Endodermal cell (in vitro differentiated cells): ENCODE results near the gene PTX4. TPM values are rescaled to one million over a fixed set of nuclear protein-coding genes. Genes with fewer than 3 reads are reported as not detected.

Experiments
- DNase-seq: peaks from one replicate; pipeline ENCODE4 v3.0.0-alpha.2; 2017
- H3K27ac ChIP-seq: 2 replicates; pipeline ENCODE4 v1.5.1; 2013; ENCODE audit warnings: mild to moderate bottlenecking, low read depth, low read length, moderate library complexity
- H3K27me3 ChIP-seq: 2 replicates; pipeline ENCODE4 v1.6.1; 2013; ENCODE audit warnings: mild to moderate bottlenecking, low read length, moderate library complexity; ENCODE audit not compliant: insufficient read depth, control insufficient read depth, poor library complexity, severe bottlenecking
- H3K36me3 ChIP-seq: 2 replicates; pipeline ENCODE4 v1.7.0; 2013; ENCODE audit warnings: mild to moderate bottlenecking, low read length, moderate library complexity; ENCODE audit not compliant: control insufficient read depth, insufficient read depth
- H3K4me1 ChIP-seq: one replicate; pipeline ENCODE4 v1.7.0; 2013; ENCODE audit warnings: low read length; ENCODE audit not compliant: control insufficient read depth, insufficient read depth
- H3K4me3 ChIP-seq: 2 replicates; pipeline ENCODE4 v1.5.1; 2013; ENCODE audit warnings: mild to moderate bottlenecking, low read length, moderate library complexity
- H3K9ac ChIP-seq: 2 replicates; pipeline ENCODE4 v1.6.1; 2013; ENCODE audit warnings: mild to moderate bottlenecking, low read length, moderate library complexity; ENCODE audit not compliant: poor library complexity, severe bottlenecking; ENCODE audit errors: extremely low read depth
- H3K9me3 ChIP-seq: 2 replicates; pipeline ENCODE4 v1.6.1; 2013; ENCODE audit warnings: mild to moderate bottlenecking, low read length, moderate library complexity; ENCODE audit not compliant: control insufficient read depth
- H3K27ac Mint-ChIP-seq: 2 replicates; pipeline ENCODE4 v1.8.0; 2020; ENCODE audit warnings: mixed read lengths
- H3K27me3 Mint-ChIP-seq: 2 replicates; pipeline ENCODE4 v1.8.0; 2021; ENCODE audit warnings: mild to moderate bottlenecking, mixed read lengths; ENCODE audit not compliant: insufficient read depth
- H3K36me3 Mint-ChIP-seq: 2 replicates; pipeline ENCODE4 v1.8.0; 2020; ENCODE audit warnings: low read depth, mixed read lengths
- H3K4me1 Mint-ChIP-seq: 2 replicates; pipeline ENCODE4 v1.8.0; 2020; ENCODE audit warnings: mixed read lengths
- H3K4me3 Mint-ChIP-seq: 2 replicates; pipeline ENCODE4 v1.8.0; 2020; ENCODE audit warnings: mild to moderate bottlenecking, moderate library complexity, mixed read lengths
- H3K9me3 Mint-ChIP-seq: 2 replicates; pipeline ENCODE4 v1.8.0; 2020; ENCODE audit warnings: mild to moderate bottlenecking, mixed read lengths
- CTCF ChIP-seq: fragments of 200-600 bp; sonication (generic); conservative IDR thresholded peaks from 2 replicates; pipeline ENCODE4 v1.5.0; 2021; ENCODE audit warnings: antibody characterized with exemption, mild to moderate bottlenecking
- WGBS, 2 experiments: methylation state at CpG; one replicate each; pipeline versions ENCODE4 v1.1.5 to v1.1.7; 2013; ENCODE audit warnings: missing lambda C conversion rate in 2 of 2, mixed read lengths in 1 of 2; ENCODE audit not compliant: insufficient coverage in 1 of 2, insufficient read length in 1 of 2; 5-methylcytosine and 5-hydroxymethylcytosine counted together
- total RNA-seq, 2 donors: library from RNA; stranded (reverse); fragmentation: NEBNext Ultra II Directional in 1 of 2; extraction: Animal tissue kit (Norgen Biotek cat#: 25700) in 1 of 2; gene quantifications; 2 replicates in 1 of 2; 3 replicates in 1 of 2; pipeline ENCODE4 v1.2.1, GENCODE V29; 2021

PTX4 gene
- total RNA-seq, 2 donors from 2014 or later = not detected

- no peaks in the 10 kb centered on the region for H3K9me3 ChIP-seq
- no peak overlapping the region for H3K27ac Mint-ChIP-seq
- H3K9me3 Mint-ChIP-seq = no peaks in the 10 kb centered on the region
- 89 to 94% methylated on average over 19 to 30 of the region's 30 CpGs for whole genome bisulfite sequencing, 2 experiments
- H3K27me3 Mint-ChIP-seq = no peaks in the 10 kb centered on the region
- no peak overlapping the region for H3K27ac ChIP-seq
- H3K4me1 Mint-ChIP-seq = no peaks in the 10 kb centered on the region
- H3K4me3 ChIP-seq = no peak overlapping the region
- DNase-seq = no peak
- H3K27me3 ChIP-seq = no peaks in the 10 kb centered on the region
- peaks cover 20% of the 10 kb centered on the region for H3K36me3 Mint-ChIP-seq
- peaks cover 9% of the 10 kb centered on the region for H3K36me3 ChIP-seq
- no peak overlapping the region for H3K4me3 Mint-ChIP-seq
- H3K4me1 ChIP-seq = no peaks in the 10 kb centered on the region
- no peak for TF ChIP-seq CTCF
- no peak overlapping the region for H3K9ac ChIP-seq
Observed at GRCh38 chr16:1448536-1449116, 40.1 kb downstream of the PTX4 start.

- H3K27me3 Mint-ChIP-seq = no peaks in the 10 kb centered on the region
- H3K4me1 Mint-ChIP-seq = no peaks in the 10 kb centered on the region
- no peak overlapping the region for H3K9ac ChIP-seq
- peaks cover 9% of the 10 kb centered on the region for H3K36me3 ChIP-seq
- H3K27me3 ChIP-seq = no peaks in the 10 kb centered on the region
- DNase-seq = no peak
- H3K27ac Mint-ChIP-seq = no peak overlapping the region
- no peaks in the 10 kb centered on the region for H3K9me3 Mint-ChIP-seq
- no peak for TF ChIP-seq CTCF
- H3K4me3 Mint-ChIP-seq = no peak overlapping the region
- no peaks in the 10 kb centered on the region for H3K4me1 ChIP-seq
- WGBS, 2 experiments = 92 to 93% methylated on average over 10 to 11 of the region's 11 CpGs
- H3K36me3 Mint-ChIP-seq = peaks cover 15% of the 10 kb centered on the region
- no peak overlapping the region for H3K4me3 ChIP-seq
- H3K9me3 ChIP-seq = no peaks in the 10 kb centered on the region
- H3K27ac ChIP-seq = no peak overlapping the region
Observed at GRCh38 chr16:1447965-1448364, 40.8 kb downstream of the PTX4 start.

- H3K36me3 ChIP-seq = peaks cover 7% of the 10 kb centered on the region
- Mint-ChIP-seq H3K4me1 (no peaks in the 10 kb centered on the region), H3K9me3 (no peaks in the 10 kb centered on the region), H3K27me3 (no peaks in the 10 kb centered on the region), H3K36me3 (peaks cover 12% of the 10 kb centered on the region), H3K27ac (no peak overlapping the region), H3K4me3 (no peak overlapping the region)
- no peak for TF ChIP-seq CTCF
- no peak overlapping the region for H3K9ac ChIP-seq
- no peak overlapping the region for H3K4me3 ChIP-seq
- no peak for DNase-seq
- H3K27me3 ChIP-seq = no peaks in the 10 kb centered on the region
- WGBS, 2 experiments = 95 to 96% methylated on average over 27 to 41 of the region's 41 CpGs
- H3K4me1 ChIP-seq = no peaks in the 10 kb centered on the region
- no peaks in the 10 kb centered on the region for H3K9me3 ChIP-seq
- H3K27ac ChIP-seq = no peak overlapping the region
Observed at GRCh38 chr16:1446296-1447080, 42.3 kb downstream of the PTX4 start.
